Nephron (organoid): ENCODE data around the gene CSF2.

Experiments
- H3K27ac Mint-ChIP-seq, 3 experiments: 2 replicates each; pipeline ENCODE4 v1.8.0; 2020; ENCODE audit warnings: mixed read lengths in 3 of 3, mild to moderate bottlenecking in 2 of 3, moderate library complexity in 1 of 3
- H3K27me3 Mint-ChIP-seq: 2 replicates; pipeline ENCODE4 v1.8.0; 2021; ENCODE audit warnings: low read depth, mild to moderate bottlenecking, moderate library complexity, mixed read lengths
- H3K36me3 Mint-ChIP-seq: 2 replicates; pipeline ENCODE4 v1.8.0; 2020; ENCODE audit warnings: low read depth, mixed read lengths
- H3K4me1 Mint-ChIP-seq: 2 replicates; pipeline ENCODE4 v1.8.0; 2020; ENCODE audit warnings: mixed read lengths
- H3K4me3 Mint-ChIP-seq, 3 experiments: 2 replicates each; pipeline ENCODE4 v1.8.0; 2020; ENCODE audit warnings: mild to moderate bottlenecking in 3 of 3, mixed read lengths in 3 of 3, moderate library complexity in 2 of 3
- H3K9me3 Mint-ChIP-seq: 2 replicates; pipeline ENCODE4 v1.8.0; 2020; ENCODE audit warnings: mixed read lengths
- TF ChIP-seq, protein P1 (sequence below), 3 experiments: fragments of 200-600 bp; sonication (generic); IDR thresholded peaks; one replicate each; pipeline ENCODE4 v1.5.0; 2021; ENCODE audit warnings: antibody characterized with exemption in 3 of 3; ENCODE audit not compliant: unreplicated experiment in 3 of 3

Gene CSF2

DNA sequence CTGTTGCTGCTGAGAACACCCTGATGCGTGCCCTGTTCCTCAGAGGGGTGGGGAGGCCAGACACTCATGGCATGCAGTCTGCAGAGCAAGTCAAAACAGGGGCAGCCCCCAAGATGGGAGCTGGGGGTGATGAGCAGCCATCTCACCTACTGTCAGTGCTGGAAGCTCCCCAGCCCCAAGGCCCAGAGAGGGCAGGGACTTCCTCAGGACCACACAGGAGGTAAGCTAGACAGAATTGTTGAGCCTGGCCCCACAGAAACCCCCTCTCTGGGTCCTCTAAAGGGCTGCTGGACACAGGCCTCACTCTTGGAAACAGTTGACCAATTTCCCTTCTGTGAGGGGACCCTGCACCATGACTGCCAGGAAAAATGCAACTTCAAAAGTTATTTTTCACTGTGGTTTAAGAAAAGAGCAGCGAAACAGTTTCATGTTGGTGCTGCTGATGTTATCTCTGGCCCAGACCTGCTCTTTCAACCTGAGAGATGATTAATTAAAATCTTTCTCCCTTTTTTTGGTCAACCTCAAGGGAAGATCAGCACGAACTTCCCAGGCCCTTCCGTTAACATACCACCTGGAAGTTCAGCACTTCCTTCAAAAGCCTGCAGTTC is 9.6 kb downstream of the CSF2 start:
- H3K36me3 Mint-ChIP-seq = no peaks in the 10 kb centered on the region
- TF ChIP-seq, protein P1, sequence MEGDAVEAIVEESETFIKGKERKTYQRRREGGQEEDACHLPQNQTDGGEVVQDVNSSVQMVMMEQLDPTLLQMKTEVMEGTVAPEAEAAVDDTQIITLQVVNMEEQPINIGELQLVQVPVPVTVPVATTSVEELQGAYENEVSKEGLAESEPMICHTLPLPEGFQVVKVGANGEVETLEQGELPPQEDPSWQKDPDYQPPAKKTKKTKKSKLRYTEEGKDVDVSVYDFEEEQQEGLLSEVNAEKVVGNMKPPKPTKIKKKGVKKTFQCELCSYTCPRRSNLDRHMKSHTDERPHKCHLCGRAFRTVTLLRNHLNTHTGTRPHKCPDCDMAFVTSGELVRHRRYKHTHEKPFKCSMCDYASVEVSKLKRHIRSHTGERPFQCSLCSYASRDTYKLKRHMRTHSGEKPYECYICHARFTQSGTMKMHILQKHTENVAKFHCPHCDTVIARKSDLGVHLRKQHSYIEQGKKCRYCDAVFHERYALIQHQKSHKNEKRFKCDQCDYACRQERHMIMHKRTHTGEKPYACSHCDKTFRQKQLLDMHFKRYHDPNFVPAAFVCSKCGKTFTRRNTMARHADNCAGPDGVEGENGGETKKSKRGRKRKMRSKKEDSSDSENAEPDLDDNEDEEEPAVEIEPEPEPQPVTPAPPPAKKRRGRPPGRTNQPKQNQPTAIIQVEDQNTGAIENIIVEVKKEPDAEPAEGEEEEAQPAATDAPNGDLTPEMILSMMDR (IDR thresholded peaks at IDR 0.05; ENCODE audit: unreplicated experiment in 3 of 3) = no peak
- no peak overlapping the region for H3K4me3 Mint-ChIP-seq
- no peaks in the 10 kb centered on the region for H3K9me3 Mint-ChIP-seq
- peaks cover 12% of the 10 kb centered on the region for H3K4me1 Mint-ChIP-seq
- no peak overlapping the region for H3K27ac Mint-ChIP-seq
- peaks cover 5% of the 10 kb centered on the region for H3K27me3 Mint-ChIP-seq

DNA sequence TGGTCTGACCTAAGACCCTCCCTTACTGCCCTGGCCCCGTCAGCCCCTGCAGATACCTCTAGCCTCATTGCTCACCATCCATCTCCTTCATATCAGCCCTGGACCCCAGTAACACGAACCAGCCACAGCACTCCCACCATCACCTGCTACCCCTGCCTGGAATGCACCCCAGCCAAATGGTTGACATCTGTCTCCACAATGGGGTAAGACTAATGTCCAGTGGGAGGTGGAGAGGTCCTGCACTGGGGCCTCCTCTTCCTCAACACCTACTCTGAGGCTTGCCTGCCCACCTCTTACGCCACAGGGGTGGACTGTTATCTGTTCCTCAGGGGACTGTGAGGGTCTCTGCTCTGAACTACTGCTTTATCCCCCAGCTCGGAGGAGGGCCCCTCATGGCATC is 12.1 kb downstream of the CSF2 start:
- Mint-ChIP-seq H3K36me3 (no peaks in the 10 kb centered on the region), H3K9me3 (no peaks in the 10 kb centered on the region), H3K27ac (no peak overlapping the region), H3K4me3 (no peak overlapping the region), H3K4me1 (peaks cover 12% of the 10 kb centered on the region), H3K27me3 (no peaks in the 10 kb centered on the region)
- TF ChIP-seq, protein P1 (IDR thresholded peaks at IDR 0.05; ENCODE audit: unreplicated experiment in 3 of 3) = no peak

DNA sequence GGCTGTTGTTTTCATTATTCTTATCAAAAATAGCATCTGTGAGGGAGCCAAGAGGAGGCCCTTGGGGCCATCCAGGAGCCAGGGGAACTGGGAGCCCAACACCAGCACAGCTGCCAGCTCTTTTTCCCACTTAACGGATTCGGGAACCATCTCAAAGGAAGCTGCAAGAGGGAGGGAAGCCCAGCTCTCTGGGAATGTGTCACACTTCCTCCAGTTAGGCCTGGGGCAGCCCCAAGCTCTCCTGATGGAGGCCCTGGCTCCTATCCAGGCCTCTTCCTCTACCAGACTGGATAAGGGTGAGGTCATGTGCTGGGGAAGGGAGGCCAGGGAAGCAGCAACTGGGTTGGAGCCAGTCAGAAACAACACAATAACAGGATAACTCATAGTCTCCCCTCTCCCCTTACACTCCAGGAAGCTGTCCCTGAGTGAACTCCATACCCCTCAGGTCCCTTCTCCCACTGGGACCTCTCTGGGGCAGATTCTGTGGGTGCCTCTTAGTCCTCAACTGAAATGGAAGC is 12.7 kb downstream of the CSF2 start:
- H3K27me3 Mint-ChIP-seq = no peaks in the 10 kb centered on the region
- no peaks in the 10 kb centered on the region for H3K36me3 Mint-ChIP-seq
- TF ChIP-seq, protein P1 (IDR thresholded peaks at IDR 0.05; ENCODE audit: unreplicated experiment in 3 of 3) = no peak
- peaks cover 12% of the 10 kb centered on the region for H3K4me1 Mint-ChIP-seq
- H3K9me3 Mint-ChIP-seq = no peaks in the 10 kb centered on the region
- no peak overlapping the region for H3K27ac Mint-ChIP-seq
- H3K4me3 Mint-ChIP-seq = no peak overlapping the region

DNA sequence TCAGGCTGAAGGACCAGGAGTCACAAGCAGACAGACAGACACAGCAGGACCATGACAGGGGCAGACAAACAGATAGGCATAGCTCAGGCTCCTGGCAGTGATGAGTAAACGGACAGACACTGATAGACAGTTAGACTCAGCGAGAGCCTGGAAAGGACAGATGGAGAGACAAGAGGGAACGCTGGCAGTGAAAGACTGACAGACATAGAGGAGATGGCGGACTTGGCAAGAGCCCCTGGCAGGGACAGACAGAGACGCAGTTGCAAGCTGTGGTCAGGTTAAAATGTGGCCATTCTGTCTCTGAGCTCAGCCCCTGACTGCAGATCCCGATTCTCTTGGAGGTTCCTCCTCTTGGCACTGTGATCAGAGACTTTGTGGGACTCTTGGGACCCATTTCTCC is 13.6 kb downstream of the CSF2 start:
- Mint-ChIP-seq H3K27ac (no peak overlapping the region), H3K36me3 (no peaks in the 10 kb centered on the region), H3K9me3 (no peaks in the 10 kb centered on the region), H3K4me3 (no peak overlapping the region), H3K4me1 (peaks cover 12% of the 10 kb centered on the region), H3K27me3 (no peaks in the 10 kb centered on the region)
- TF ChIP-seq, protein P1 (IDR thresholded peaks at IDR 0.05; ENCODE audit: unreplicated experiment in 3 of 3) = no peak

DNA sequence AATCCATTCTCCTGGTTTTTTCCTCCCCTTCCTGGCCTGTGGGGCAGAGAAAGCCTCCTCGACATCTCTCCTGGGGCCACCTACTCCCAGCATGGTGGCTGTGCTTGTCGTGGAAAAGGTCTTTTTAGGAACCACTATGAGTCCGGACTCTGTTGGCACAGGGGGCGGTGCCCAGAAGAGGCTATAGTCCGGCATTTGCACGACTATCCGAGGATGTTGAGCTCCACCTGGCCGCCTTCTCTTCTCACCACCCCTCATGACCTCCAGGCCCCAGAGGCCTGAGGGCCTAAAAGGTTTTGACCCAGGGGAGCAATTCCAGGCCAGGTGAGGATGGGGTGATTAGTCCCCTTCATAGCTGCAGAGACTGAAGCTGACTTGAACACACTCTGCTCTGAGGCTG is 14.1 kb downstream of the CSF2 start:
- no peaks in the 10 kb centered on the region for H3K36me3 Mint-ChIP-seq
- TF ChIP-seq, protein P1 (IDR thresholded peaks at IDR 0.05; ENCODE audit: unreplicated experiment in 3 of 3) = no peak
- no peaks in the 10 kb centered on the region for H3K9me3 Mint-ChIP-seq
- no peak overlapping the region for H3K27ac Mint-ChIP-seq
- H3K4me3 Mint-ChIP-seq = no peak overlapping the region
- no peaks in the 10 kb centered on the region for H3K27me3 Mint-ChIP-seq
- peaks cover 14% of the 10 kb centered on the region for H3K4me1 Mint-ChIP-seq

DNA sequence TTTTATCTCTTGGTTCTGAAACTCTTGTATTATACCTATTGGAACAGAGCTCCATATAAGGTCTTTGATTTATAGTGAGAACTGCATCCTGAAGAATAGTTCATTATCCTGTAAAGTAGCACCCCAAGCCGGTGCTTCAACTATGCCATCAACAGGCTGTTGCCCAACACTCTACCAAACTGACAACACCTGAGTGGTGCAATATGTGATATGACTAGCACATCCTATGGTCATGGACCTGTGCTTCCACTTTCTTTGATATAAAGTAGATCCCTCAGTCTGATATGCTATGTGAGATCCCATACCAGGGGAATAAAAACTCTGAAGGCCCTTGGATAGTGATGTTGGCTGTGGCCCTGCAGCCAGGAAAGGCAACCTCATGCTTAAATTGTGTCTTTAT is 15.8 kb downstream of the CSF2 start:
- Mint-ChIP-seq H3K9me3 (no peaks in the 10 kb centered on the region), H3K4me3 (no peak overlapping the region), H3K4me1 (peaks cover 31% of the 10 kb centered on the region), H3K27ac (no peak overlapping the region), H3K27me3 (no peaks in the 10 kb centered on the region), H3K36me3 (no peaks in the 10 kb centered on the region)
- TF ChIP-seq, protein P1 (IDR thresholded peaks at IDR 0.05; ENCODE audit: unreplicated experiment in 3 of 3) = no peak
